Endothelial cell of umbilical vein (primary cell): Measurements from ENCODE around the gene VWA8. TPM values are rescaled to one million over a fixed set of nuclear protein-coding genes. Genes with fewer than 3 reads are reported as not detected.

ENCODE experiments used
- BruUV-seq: library from RNA; stranded (reverse); fragments of 400-500 nt; replicated peaks from 2 replicates; lab custom pipeline; 2021; lab: Mats Ljungman, UMichigan
- CTCF ChIA-PET: fragments of 300-600, 350-600 bp; sonication (Branson Sonifier 250); formaldehyde crosslinking; loops from one replicate; lab custom pipeline; 2021; ENCODE audit warnings: antibody characterized with exemption, inconsistent platforms; lab: Charles Lee
- POLR2A ChIA-PET: fragments of 300-600, 350-600 bp; sonication (Branson Sonifier 250); formaldehyde crosslinking; loops from one replicate; lab custom pipeline; 2021; ENCODE audit warnings: antibody characterized with exemption, inconsistent platforms; lab: Charles Lee
- DNase-seq: peaks from one replicate; pipeline ENCODE4 v3.0.0-alpha.2; 2011; ENCODE audit warnings: low read depth, low spot score
- FAIRE-seq: peaks from 2 replicates; lab custom pipeline; 2011; peaks lifted over from hg19 to GRCh38; lab: Jason Lieb, UNC
- H2AFZ ChIP-seq: 2 replicates; pipeline ENCODE4 v1.6.0; 2012; ENCODE audit warnings: low read depth, low read length, control low read depth, inconsistent platforms
- H3K27ac ChIP-seq: 2 replicates; pipeline ENCODE4 v1.5.1; 2011; ENCODE audit warnings: low read depth, mild to moderate bottlenecking, control low read depth, low read length, moderate library complexity; ENCODE audit not compliant: insufficient read depth
- H3K27me3 ChIP-seq, 2 experiments: 2 replicates each; pipeline versions ENCODE4 v1.6.0 to v1.6.1; 2011; ENCODE audit warnings: low read length in 2 of 2, mixed read lengths in 1 of 2; ENCODE audit not compliant: control insufficient read depth in 2 of 2, insufficient read depth in 2 of 2
- H3K36me3 ChIP-seq, 2 experiments: 2 replicates in 1 of 2; 3 replicates in 1 of 2; pipeline ENCODE4 v1.5.1; 2011; ENCODE audit warnings: low read length in 2 of 2, mild to moderate bottlenecking in 1 of 2, moderate library complexity in 1 of 2; ENCODE audit not compliant: control insufficient read depth in 2 of 2, insufficient read depth in 2 of 2; ENCODE audit errors: extremely low read depth in 1 of 2
- H3K4me1 ChIP-seq: 3 replicates; pipeline ENCODE4 v1.5.1; 2011; ENCODE audit warnings: mild to moderate bottlenecking, low read length; ENCODE audit not compliant: control insufficient read depth, insufficient read depth; ENCODE audit errors: extremely low read depth
- H3K4me2 ChIP-seq: 2 replicates; pipeline ENCODE4 v1.6.1; 2011; ENCODE audit warnings: low read length, control low read depth, mixed read lengths; ENCODE audit not compliant: insufficient read depth
- H3K4me3 ChIP-seq, 3 experiments: fragments of 200-600 bp in 1 of 3; sonication (generic), shearing (Covaris generic) in 1 of 3; replicated peaks in 1 of 3; 2 replicates each; pipeline ENCODE4 v1.5.1; 2011 to 2016; ENCODE audit warnings: control low read depth in 3 of 3, low read length in 3 of 3, mild to moderate bottlenecking in 2 of 3, inconsistent platforms in 1 of 3, low read depth in 1 of 3, moderate library complexity in 1 of 3; ENCODE audit not compliant: insufficient read depth in 1 of 3
- H3K79me2 ChIP-seq: 2 replicates; pipeline ENCODE4 v1.6.0; 2012; ENCODE audit warnings: low read length, inconsistent platforms; ENCODE audit not compliant: control insufficient read depth, insufficient read depth
- H3K9ac ChIP-seq: replicated peaks from 2 replicates; pipeline ENCODE3; 2011; ENCODE audit warnings: low read length, control low read depth; ENCODE audit not compliant: insufficient read depth; ENCODE audit errors: extremely low read depth
- H3K9me1 ChIP-seq: replicated peaks from 3 replicates; pipeline ENCODE4 v1.6.0; 2011; ENCODE audit warnings: mild to moderate bottlenecking, low read length; ENCODE audit not compliant: control insufficient read depth, insufficient read depth; ENCODE audit errors: extremely low read depth
- H3K9me3 ChIP-seq: replicated peaks from 2 replicates; pipeline ENCODE4 v1.5.1; 2012; ENCODE audit warnings: low read length, inconsistent platforms; ENCODE audit not compliant: control insufficient read depth, insufficient read depth
- H4K20me1 ChIP-seq: replicated peaks from 2 replicates; pipeline ENCODE3; 2011; ENCODE audit warnings: mild to moderate bottlenecking, low read length; ENCODE audit not compliant: control insufficient read depth, insufficient read depth; ENCODE audit errors: extremely low read depth
- EZH2 ChIP-seq: IDR thresholded peaks from 2 replicates; pipeline ENCODE4 v1.6.1; 2012; ENCODE audit warnings: borderline replicate concordance, low read depth, mild to moderate bottlenecking, moderate library complexity, low read length, inconsistent platforms; ENCODE audit not compliant: severe bottlenecking
- FOS ChIP-seq: IDR thresholded peaks from 2 replicates; pipeline ENCODE4 v1.6.1; 2011; ENCODE audit warnings: mild to moderate bottlenecking, low read length, moderate library complexity, borderline replicate concordance; ENCODE audit not compliant: insufficient read depth
- GATA2 ChIP-seq: IDR thresholded peaks from 2 replicates; pipeline ENCODE4 v1.7.0; 2011; ENCODE audit warnings: low read depth, mild to moderate bottlenecking, moderate library complexity, mixed read lengths, low read length; ENCODE audit not compliant: insufficient read length, insufficient read depth
- JUN ChIP-seq: IDR thresholded peaks from 2 replicates; pipeline ENCODE4 v1.6.1; 2011; ENCODE audit warnings: borderline replicate concordance, low read depth; ENCODE audit not compliant: insufficient read length, insufficient read depth
- MYC ChIP-seq: IDR thresholded peaks from one replicate; pipeline ENCODE4 v1.6.1; 2011; ENCODE audit warnings: mild to moderate bottlenecking, low read depth, low read length
- POLR2A ChIP-seq: IDR thresholded peaks from 2 replicates; pipeline ENCODE4 v1.6.1; 2012; ENCODE audit warnings: low read depth, mild to moderate bottlenecking, control low read depth, low read length
- POLR2AphosphoS5 ChIP-seq: IDR thresholded peaks from 2 replicates; pipeline ENCODE4 v1.6.1; 2012; ENCODE audit warnings: low read depth, mild to moderate bottlenecking, control low read depth, low read length, moderate library complexity; ENCODE audit not compliant: insufficient read depth
- dilution Hi-C: fragments of 300-500 bp; cut with MboI; formaldehyde crosslinking; loops from one replicate; pipeline ENCODE4 v1.15.0; 2019; ENCODE audit warnings: low sequenced_read_pairs; ENCODE audit not compliant: extremely low pct_ligation_motif_present
- intact Hi-C: fragments of 100-400 bp; cut with micrococcal nuclease; formaldehyde crosslinking; loops from one replicate; pipeline ENCODE4 v1.10.0; 2022
- polyA plus RNA-seq, 4 experiments: library from polyadenylated mRNA; depleted of rRNA in 3 of 4; stranded (reverse) in 3 of 4; unstranded in 1 of 4; fragments of >200 nt; gene quantifications; 2 replicates each; pipeline versions ENCODE4 v1.2.1 to v1.2.3, GENCODE V29; 2011 to 2012; ENCODE audit warnings: missing spikeins in 1 of 4
- total RNA-seq: library from RNA; stranded (reverse); gene quantifications from 2 replicates; pipeline ENCODE4 v1.2.3, GENCODE V29; 2021
- TF ChIP-seq, protein P1 (sequence below), 2 donors: IDR thresholded peaks; 1 replicate in 1 of 2; 2 replicates in 1 of 2; pipeline ENCODE4 v1.5.1; 2011; ENCODE audit warnings: low read length in 2 of 2, mild to moderate bottlenecking in 2 of 2, moderate library complexity in 2 of 2, control low read depth in 1 of 2, inconsistent platforms in 1 of 2, low read depth in 1 of 2; ENCODE audit not compliant: insufficient read depth in 1 of 2; ENCODE audit errors: extremely low read depth in 1 of 2
- TF ChIP-seq, protein P2 (sequence below): IDR thresholded peaks from 2 replicates; pipeline ENCODE4 v1.6.1; 2011; ENCODE audit not compliant: insufficient read depth, insufficient read length

VWA8 gene
- total and polyA plus RNA-seq, 2 donors (not counting 3 experiments of a cell fraction or from before 2014, with no cell fraction given): 2.9 to 11.3 TPM

DNA sequence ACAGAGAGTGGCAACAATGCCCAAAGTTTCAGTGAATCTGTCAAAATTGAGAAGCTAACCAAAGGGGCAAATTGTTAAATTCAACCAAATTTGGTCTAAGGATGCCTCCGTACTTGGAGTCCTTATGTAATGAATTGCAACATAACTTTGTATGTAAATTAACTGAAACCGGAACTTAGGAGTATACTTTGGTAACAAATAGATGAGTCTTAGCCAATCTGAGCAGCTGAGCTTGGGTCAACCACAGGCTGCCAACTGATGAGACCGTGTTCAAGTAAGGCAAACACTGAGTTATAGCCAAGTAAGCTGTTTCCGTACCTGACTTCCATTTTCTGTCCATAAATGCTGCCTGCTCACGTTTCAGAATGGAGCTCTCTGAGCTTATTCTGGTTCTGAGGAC is 5.3 kb downstream of the VWA8 start:
- Histone ChIP-seq H3K9me3 (no peaks in the 10 kb centered on the region), H3K9me1 (no peaks in the 10 kb centered on the region), H3K4me3 (no peak overlapping the region), H3K4me1 (peaks cover 5% of the 10 kb centered on the region), H2AFZ (no peak overlapping the region), H3K27me3 (no peaks in the 10 kb centered on the region), H3K9ac (no peak overlapping the region), H3K27ac (no peak overlapping the region), H3K36me3 (no peaks in the 10 kb centered on the region), H3K4me2 (no peak overlapping the region), H4K20me1 (peaks cover 2% of the 10 kb centered on the region), H3K79me2 (peaks cover 4% of the 10 kb centered on the region)
- ChIA-PET CTCF (interaction anchor here (1.0 to 1.9 kb wide), 4 partner anchors 9 to 303 kb away, joined by 3 to 5 read pairs (median 3); no protein-coding TSS in a partner anchor), POLR2A (no interaction called here)
- BruUV-seq: no TSS peak
- FAIRE-seq: no peak
- TF ChIP-seq, protein P1, sequence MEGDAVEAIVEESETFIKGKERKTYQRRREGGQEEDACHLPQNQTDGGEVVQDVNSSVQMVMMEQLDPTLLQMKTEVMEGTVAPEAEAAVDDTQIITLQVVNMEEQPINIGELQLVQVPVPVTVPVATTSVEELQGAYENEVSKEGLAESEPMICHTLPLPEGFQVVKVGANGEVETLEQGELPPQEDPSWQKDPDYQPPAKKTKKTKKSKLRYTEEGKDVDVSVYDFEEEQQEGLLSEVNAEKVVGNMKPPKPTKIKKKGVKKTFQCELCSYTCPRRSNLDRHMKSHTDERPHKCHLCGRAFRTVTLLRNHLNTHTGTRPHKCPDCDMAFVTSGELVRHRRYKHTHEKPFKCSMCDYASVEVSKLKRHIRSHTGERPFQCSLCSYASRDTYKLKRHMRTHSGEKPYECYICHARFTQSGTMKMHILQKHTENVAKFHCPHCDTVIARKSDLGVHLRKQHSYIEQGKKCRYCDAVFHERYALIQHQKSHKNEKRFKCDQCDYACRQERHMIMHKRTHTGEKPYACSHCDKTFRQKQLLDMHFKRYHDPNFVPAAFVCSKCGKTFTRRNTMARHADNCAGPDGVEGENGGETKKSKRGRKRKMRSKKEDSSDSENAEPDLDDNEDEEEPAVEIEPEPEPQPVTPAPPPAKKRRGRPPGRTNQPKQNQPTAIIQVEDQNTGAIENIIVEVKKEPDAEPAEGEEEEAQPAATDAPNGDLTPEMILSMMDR (IDR thresholded peaks at IDR 0.05; ENCODE audit: extremely low read depth in 1 of 2, insufficient read depth in 1 of 2, low read depth in 1 of 2, low read length in 2 of 2): no peak
- no peak for TF ChIP-seq GATA2
- no peak for TF ChIP-seq EZH2
- no peak for TF ChIP-seq JUN
- TF ChIP-seq POLR2A: no peak
- no peak for TF ChIP-seq FOS
- TF ChIP-seq, protein P2, sequence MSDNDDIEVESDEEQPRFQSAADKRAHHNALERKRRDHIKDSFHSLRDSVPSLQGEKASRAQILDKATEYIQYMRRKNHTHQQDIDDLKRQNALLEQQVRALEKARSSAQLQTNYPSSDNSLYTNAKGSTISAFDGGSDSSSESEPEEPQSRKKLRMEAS: no peak
- TF ChIP-seq POLR2AphosphoS5: no peak
- no peak for TF ChIP-seq MYC
- DNase-seq: no peak
- intact Hi-C loops (no loop called here), dilution Hi-C loops (no loop called here)
